ENCODE data around the gene SLX9.

- TF ChIP-seq SUZ12 (IDR thresholded peaks at IDR 0.05; ENCODE audit: extremely low read depth, insufficient read depth, insufficient read length) (no peak), ZNF274 (IDR thresholded peaks at IDR 0.05; ENCODE audit: low read depth, low read length) (no peak), YY1 (IDR thresholded peaks at IDR 0.05; ENCODE audit: insufficient read depth, insufficient read length) (no peak)
These were observed 1.7 kb downstream of the SLX9 start for GRCh38 chr21:44941567-44941966.

Data from NT2/D1 (cell line).